HG03108 (cell line): ENCODE data around the gene IDH3G.

Experiments
- ATAC-seq: cut with Tn5 transposase; IDR thresholded peaks from one replicate; pipeline ENCODE4 v1.9.1; 2021; ENCODE audit warnings: moderate library complexity; ENCODE audit not compliant: unreplicated experiment

The IDH3G gene

DNA sequence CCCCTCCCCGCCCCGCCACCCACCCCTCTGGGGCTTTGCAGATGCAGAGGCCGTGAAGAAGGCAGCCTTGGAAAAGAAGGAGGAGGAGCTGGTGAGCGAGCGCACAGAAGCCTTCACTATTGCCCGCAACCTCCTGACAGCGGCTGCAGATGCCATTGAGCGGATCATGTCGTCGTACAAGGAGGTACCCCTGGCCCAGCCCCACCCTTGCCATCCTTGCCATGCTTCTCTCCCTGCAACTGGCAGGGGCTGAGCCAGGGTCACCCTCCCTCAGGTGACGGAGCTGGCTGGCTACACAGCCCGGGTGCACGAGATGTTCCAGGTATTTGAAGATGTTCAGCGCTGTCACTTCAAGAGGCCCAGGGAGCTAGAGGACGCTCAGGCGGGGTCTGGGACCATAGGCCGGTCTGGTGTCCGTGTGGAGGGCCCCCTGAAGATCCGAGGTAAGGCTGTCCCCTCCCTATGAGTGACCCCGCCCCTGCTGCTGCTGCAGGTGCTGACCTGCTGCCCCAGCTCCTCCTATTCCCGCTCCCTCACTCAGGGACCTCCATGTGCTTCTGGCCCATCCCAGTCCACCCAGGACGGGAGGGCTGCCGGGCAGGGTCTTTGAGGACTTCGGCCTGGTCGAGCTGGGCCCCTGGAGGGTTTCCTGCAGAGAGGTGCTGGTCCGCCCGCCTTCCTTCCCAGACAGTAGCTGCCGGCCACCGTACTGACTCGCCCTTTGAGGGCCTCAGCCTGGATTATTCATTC lies 57.9 kb downstream of the IDH3G start:
- no peak for ATAC-seq
